AG04449 (cell line): ENCODE data around the gene HOXA9.

Experiments used
- CTCF ChIA-PET: fragments of 350-600 bp; formaldehyde crosslinking; extraction: SDS; loops from one replicate; lab custom pipeline; 2021; ENCODE audit warnings: antibody characterized with exemption; lab: Yijun Ruan, JAX
- POLR2A ChIA-PET: fragments of 400-600, 350-600 bp; formaldehyde crosslinking; extraction: SDS; loops from one replicate; lab custom pipeline; 2020; ENCODE audit warnings: antibody characterized with exemption, inconsistent platforms; lab: Yijun Ruan, JAX
- DNase-seq: peaks from one replicate; pipeline ENCODE4 v3.0.0-alpha.2; 2010; ENCODE audit warnings: low read depth, low spot score
- H3K4me3 ChIP-seq: 2 replicates; pipeline ENCODE4 v1.5.1; 2011; ENCODE audit warnings: low read depth, mild to moderate bottlenecking, control low read depth, low read length
- TF ChIP-seq, protein P1 (sequence below): IDR thresholded peaks from one replicate; pipeline ENCODE4 v1.5.1; 2011; ENCODE audit warnings: mild to moderate bottlenecking, moderate library complexity, low read length, control low read depth, inconsistent platforms; ENCODE audit not compliant: insufficient read depth; ENCODE audit errors: missing control alignments

Gene HOXA9

GRCh38 chr7:27182861-27183681 lies 17.7 kb upstream of the HOXA9 start:
- DNase-seq = no peak
- ChIA-PET POLR2A (interaction anchor here (1.3 to 2.2 kb wide), 2 partner anchors 10 to 20 kb away, joined by 3 to 9 read pairs; partner anchors contain the start of gene HOXA10), CTCF (interaction anchor here (0.6 to 1.8 kb wide), 8 partner anchors 10 to 738 kb away, joined by 3 to 9 read pairs (median 4); no protein-coding TSS in a partner anchor)
- TF ChIP-seq, protein P1, sequence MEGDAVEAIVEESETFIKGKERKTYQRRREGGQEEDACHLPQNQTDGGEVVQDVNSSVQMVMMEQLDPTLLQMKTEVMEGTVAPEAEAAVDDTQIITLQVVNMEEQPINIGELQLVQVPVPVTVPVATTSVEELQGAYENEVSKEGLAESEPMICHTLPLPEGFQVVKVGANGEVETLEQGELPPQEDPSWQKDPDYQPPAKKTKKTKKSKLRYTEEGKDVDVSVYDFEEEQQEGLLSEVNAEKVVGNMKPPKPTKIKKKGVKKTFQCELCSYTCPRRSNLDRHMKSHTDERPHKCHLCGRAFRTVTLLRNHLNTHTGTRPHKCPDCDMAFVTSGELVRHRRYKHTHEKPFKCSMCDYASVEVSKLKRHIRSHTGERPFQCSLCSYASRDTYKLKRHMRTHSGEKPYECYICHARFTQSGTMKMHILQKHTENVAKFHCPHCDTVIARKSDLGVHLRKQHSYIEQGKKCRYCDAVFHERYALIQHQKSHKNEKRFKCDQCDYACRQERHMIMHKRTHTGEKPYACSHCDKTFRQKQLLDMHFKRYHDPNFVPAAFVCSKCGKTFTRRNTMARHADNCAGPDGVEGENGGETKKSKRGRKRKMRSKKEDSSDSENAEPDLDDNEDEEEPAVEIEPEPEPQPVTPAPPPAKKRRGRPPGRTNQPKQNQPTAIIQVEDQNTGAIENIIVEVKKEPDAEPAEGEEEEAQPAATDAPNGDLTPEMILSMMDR = no peak
- H3K4me3 ChIP-seq = peak overlapping the region; percentile 70

GRCh38 chr7:27182285-27182841 lies 17.0 kb upstream of the HOXA9 start:
- POLR2A ChIA-PET = interaction anchor here (0.8 to 1.3 kb wide), 2 partner anchors 13 to 19 kb away, joined by 3 to 4 read pairs; no protein-coding TSS in a partner anchor
- peak overlapping the region; percentile 70 for H3K4me3 ChIP-seq
- TF ChIP-seq, protein P1 = no peak
- CTCF ChIA-PET = interaction anchor here (0.7 to 1.8 kb wide), 7 partner anchors 8 to 880 kb away, joined by 3 to 4 read pairs (median 3); no protein-coding TSS in a partner anchor
- no peak for DNase-seq

GRCh38 chr7:27181795-27182275 lies 16.5 kb upstream of the HOXA9 start:
- H3K4me3 ChIP-seq = no peak overlapping the region; the same call in 1 of the 2 replicates
- ChIA-PET CTCF (interaction anchor here (0.7 to 1.8 kb wide), 5 partner anchors 8 to 880 kb away, joined by 3 to 4 read pairs (median 3); no protein-coding TSS in a partner anchor), POLR2A (interaction anchor here (0.8 to 1.3 kb wide), 2 partner anchors 13 to 19 kb away, joined by 3 to 4 read pairs; no protein-coding TSS in a partner anchor)
- TF ChIP-seq, protein P1 = no peak
- no peak for DNase-seq

GRCh38 chr7:27180431-27181420 lies 15.4 kb upstream of the HOXA9 start:
- TF ChIP-seq, protein P1 = no peak
- ChIA-PET POLR2A (interaction anchor here (1.1 to 4.8 kb wide), 4 partner anchors 11 to 84 kb away, joined by 4 to 53 read pairs (median 11); partner anchors contain the start of gene HOXA9), CTCF (interaction anchor here (0.6 to 9.5 kb wide), 15 partner anchors 9 to 1288 kb away, joined by 3 to 117 read pairs (median 5); partner anchors contain the start of genes HOXA3 and HOXA9)
- H3K4me3 ChIP-seq = peak overlapping the region; percentile 75
- no peak for DNase-seq

GRCh38 chr7:27179503-27180430 lies 14.4 kb upstream of the HOXA9 start:
- CTCF ChIA-PET = interaction anchor here (0.6 to 9.5 kb wide), 27 partner anchors 8 to 1287 kb away, joined by 3 to 117 read pairs (median 4); partner anchors contain the start of genes HOXA3, HOXA7 and HOXA9
- TF ChIP-seq, protein P1 = peak; percentile 97
- H3K4me3 ChIP-seq = peak overlapping the region; percentile 75
- POLR2A ChIA-PET = interaction anchor here (1.1 to 4.8 kb wide), 5 partner anchors 10 to 1323 kb away, joined by 4 to 53 read pairs (median 10); partner anchors contain the start of gene HOXA9
- DNase-seq = no peak
